ENCODE measurements around the gene AASS.
A peak's percentile ranks its signal among the peaks of the same experiment; 100 is the strongest.

Gene AASS

DNA sequence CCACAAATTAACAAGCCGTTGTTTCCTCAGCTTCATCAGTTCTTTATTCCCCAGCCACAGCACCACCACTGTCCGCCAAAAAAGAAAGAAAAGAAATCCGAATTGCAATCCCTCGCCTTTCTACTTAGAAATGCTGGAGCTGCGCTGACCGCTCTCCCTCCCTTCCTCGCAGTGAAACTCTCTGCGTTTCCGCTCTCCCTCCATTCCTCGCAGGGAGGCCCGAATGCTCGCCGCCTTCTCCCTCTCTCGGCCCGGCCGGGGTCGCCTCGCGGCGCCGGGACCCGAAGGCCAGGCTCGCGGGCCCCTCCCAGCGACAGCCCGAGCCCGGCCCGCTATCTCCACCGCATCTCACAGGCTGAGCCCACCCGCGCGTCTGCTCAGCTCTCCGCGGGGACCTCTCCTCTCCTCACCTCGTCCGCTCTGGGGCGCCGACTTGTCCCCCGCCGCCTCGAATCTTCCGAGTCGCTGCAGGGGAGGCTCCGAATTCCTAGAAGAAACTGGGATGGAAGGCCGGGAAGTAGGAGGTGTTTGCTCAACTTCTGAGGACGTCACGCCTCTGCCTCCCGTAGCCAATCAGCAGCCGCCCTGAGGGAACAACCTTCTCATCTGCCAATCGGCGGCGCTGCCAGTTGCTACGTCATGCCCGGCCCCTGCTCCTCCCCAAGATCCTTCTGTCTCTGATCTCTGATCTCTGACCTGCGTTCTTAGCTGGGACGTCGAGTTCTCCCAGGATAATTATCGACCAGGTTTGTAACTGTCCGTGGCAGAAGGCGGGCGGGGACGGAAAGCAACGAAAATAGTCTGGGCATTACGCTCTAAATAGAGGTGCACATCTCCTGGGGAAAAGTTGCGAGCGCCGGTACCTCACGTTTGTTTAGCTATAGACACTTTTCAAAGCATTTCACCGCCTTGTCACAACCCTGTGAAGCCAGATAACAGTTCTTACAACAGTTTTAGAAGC is at the start of gene AASS (continued):
- TF ChIP-seq, protein P1, sequence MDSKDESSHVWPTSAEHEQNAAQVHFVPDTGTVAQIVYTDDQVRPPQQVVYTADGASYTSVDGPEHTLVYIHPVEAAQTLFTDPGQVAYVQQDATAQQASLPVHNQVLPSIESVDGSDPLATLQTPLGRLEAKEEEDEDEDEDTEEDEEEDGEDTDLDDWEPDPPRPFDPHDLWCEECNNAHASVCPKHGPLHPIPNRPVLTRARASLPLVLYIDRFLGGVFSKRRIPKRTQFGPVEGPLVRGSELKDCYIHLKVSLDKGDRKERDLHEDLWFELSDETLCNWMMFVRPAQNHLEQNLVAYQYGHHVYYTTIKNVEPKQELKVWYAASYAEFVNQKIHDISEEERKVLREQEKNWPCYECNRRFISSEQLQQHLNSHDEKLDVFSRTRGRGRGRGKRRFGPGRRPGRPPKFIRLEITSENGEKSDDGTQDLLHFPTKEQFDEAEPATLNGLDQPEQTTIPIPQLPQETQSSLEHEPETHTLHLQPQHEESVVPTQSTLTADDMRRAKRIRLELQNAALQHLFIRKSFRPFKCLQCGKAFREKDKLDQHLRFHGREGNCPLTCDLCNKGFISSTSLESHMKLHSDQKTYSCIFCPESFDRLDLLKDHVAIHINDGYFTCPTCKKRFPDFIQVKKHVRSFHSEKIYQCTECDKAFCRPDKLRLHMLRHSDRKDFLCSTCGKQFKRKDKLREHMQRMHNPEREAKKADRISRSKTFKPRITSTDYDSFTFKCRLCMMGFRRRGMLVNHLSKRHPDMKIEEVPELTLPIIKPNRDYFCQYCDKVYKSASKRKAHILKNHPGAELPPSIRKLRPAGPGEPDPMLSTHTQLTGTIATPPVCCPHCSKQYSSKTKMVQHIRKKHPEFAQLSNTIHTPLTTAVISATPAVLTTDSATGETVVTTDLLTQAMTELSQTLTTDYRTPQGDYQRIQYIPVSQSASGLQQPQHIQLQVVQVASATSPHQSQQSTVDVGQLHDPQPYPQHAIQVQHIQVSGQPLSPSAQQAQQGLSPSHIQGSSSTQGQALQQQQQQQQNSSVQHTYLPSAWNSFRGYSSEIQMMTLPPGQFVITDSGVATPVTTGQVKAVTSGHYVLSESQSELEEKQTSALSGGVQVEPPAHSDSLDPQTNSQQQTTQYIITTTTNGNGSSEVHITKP (tag by site-specific recombination; IDR thresholded peaks at IDR 0.05), result no peak; the same call in 1 of the 2 replicates
- TF ChIP-seq ZNF791 (tag by site-specific recombination; IDR thresholded peaks at IDR 0.05) (no peak), ZNF169 (tag by site-specific recombination; IDR thresholded peaks at IDR 0.05) (no peak), ZEB2 (tag by site-specific recombination; IDR thresholded peaks at IDR 0.05) (0 out of 2 replicates have a peak, but pooled peaks have one; percentile 38), ZNF785 (tag by site-specific recombination; IDR thresholded peaks at IDR 0.05) (no peak), ZBTB48 (tag by site-specific recombination; IDR thresholded peaks at IDR 0.05) (no peak; the same call in none of the 2 replicates), MEIS1 (CRISPR knock-in tag; IDR thresholded peaks at IDR 0.05; ENCODE audit: borderline replicate concordance) (no peak), ZNF510 (tag by site-specific recombination; IDR thresholded peaks at IDR 0.05; ENCODE audit: insufficient replicate concordance) (no peak), ZNF426 (tag by site-specific recombination; IDR thresholded peaks at IDR 0.05) (no peak), ZNF768 (tag by site-specific recombination; IDR thresholded peaks at IDR 0.05) (no peak), ZNF521 (tag by site-specific recombination; IDR thresholded peaks at IDR 0.05) (no peak), ZNF140 (tag by site-specific recombination; IDR thresholded peaks at IDR 0.05) (no peak), ZNF132 (tag by site-specific recombination; IDR thresholded peaks at IDR 0.05; ENCODE audit: borderline replicate concordance) (no peak), SP7 (tag by site-specific recombination; IDR thresholded peaks at IDR 0.05) (peak; percentile 63), ZFP37 (tag by site-specific recombination; IDR thresholded peaks at IDR 0.05) (peak; percentile 76; the same call in 1 of the 2 replicates), ZNF660 (tag by site-specific recombination; IDR thresholded peaks at IDR 0.05) (peak; percentile 65), ZNF341 (tag by site-specific recombination; IDR thresholded peaks at IDR 0.05; ENCODE audit: low read depth) (peak; percentile 74), TRIM28 (IDR thresholded peaks at IDR 0.05; ENCODE audit: borderline replicate concordance, low read length) (peak; percentile 36; the same call in 1 of the 2 replicates), ZBTB20 (tag by site-specific recombination; IDR thresholded peaks at IDR 0.05) (peak; percentile 38; the same call in 1 of the 2 replicates), ZNF792 (tag by site-specific recombination; IDR thresholded peaks at IDR 0.05) (no peak), BCL11A (tag by site-specific recombination; IDR thresholded peaks at IDR 0.05; ENCODE audit: low read depth) (peak; percentile 68; the same call in 1 of the 2 replicates), GLIS1 (tag by site-specific recombination; IDR thresholded peaks at IDR 0.05) (peak; percentile 83), YY1 (tag by site-specific recombination; IDR thresholded peaks at IDR 0.05) (peak; percentile 44; the same call in 1 of the 2 replicates), ZNF335 (tag by site-specific recombination; conservative IDR thresholded peaks at IDR 0.05) (peak; percentile 56), KLF10 (tag by site-specific recombination; IDR thresholded peaks at IDR 0.05) (peak; percentile 100), ZNF629 (tag by site-specific recombination; IDR thresholded peaks at IDR 0.05) (peak; percentile 99), ZBTB26 (tag by site-specific recombination; optimal IDR thresholded peaks at IDR 0.05) (peak; percentile 62), ZNF677 (tag by site-specific recombination; IDR thresholded peaks at IDR 0.05) (no peak)
- TF ChIP-seq, protein P2, sequence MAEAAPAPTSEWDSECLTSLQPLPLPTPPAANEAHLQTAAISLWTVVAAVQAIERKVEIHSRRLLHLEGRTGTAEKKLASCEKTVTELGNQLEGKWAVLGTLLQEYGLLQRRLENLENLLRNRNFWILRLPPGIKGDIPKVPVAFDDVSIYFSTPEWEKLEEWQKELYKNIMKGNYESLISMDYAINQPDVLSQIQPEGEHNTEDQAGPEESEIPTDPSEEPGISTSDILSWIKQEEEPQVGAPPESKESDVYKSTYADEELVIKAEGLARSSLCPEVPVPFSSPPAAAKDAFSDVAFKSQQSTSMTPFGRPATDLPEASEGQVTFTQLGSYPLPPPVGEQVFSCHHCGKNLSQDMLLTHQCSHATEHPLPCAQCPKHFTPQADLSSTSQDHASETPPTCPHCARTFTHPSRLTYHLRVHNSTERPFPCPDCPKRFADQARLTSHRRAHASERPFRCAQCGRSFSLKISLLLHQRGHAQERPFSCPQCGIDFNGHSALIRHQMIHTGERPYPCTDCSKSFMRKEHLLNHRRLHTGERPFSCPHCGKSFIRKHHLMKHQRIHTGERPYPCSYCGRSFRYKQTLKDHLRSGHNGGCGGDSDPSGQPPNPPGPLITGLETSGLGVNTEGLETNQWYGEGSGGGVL (tag by site-specific recombination; IDR thresholded peaks at IDR 0.05), result peak; percentile 27; the same call in 1 of the 2 replicates
- TF ChIP-seq, protein P3, sequence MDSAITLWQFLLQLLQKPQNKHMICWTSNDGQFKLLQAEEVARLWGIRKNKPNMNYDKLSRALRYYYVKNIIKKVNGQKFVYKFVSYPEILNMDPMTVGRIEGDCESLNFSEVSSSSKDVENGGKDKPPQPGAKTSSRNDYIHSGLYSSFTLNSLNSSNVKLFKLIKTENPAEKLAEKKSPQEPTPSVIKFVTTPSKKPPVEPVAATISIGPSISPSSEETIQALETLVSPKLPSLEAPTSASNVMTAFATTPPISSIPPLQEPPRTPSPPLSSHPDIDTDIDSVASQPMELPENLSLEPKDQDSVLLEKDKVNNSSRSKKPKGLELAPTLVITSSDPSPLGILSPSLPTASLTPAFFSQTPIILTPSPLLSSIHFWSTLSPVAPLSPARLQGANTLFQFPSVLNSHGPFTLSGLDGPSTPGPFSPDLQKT (IDR thresholded peaks at IDR 0.05; ENCODE audit: borderline replicate concordance, low read depth, low read length), result no peak
- TF ChIP-seq, protein P4, sequence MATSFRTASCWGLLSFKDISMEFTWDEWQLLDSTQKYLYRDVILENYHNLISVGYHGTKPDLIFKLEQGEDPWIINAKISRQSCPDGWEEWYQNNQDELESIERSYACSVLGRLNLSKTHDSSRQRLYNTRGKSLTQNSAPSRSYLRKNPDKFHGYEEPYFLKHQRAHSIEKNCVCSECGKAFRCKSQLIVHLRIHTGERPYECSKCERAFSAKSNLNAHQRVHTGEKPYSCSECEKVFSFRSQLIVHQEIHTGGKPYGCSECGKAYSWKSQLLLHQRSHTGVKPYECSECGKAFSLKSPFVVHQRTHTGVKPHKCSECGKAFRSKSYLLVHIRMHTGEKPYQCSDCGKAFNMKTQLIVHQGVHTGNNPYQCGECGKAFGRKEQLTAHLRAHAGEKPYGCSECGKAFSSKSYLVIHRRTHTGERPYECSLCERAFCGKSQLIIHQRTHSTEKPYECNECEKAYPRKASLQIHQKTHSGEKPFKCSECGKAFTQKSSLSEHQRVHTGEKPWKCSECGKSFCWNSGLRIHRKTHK (tag by site-specific recombination; IDR thresholded peaks at IDR 0.05), result no peak
